ENCODE measurements around the gene WASL.

- TF ChIP-seq POLR2A (IDR thresholded peaks at IDR 0.05; ENCODE audit: low read length): no peak
- TF ChIP-seq GATA1 (IDR thresholded peaks at IDR 0.05; ENCODE audit: low read depth, low read length): no peak
These were observed 23.8 kb upstream of the WASL start for GRCh38 chr7:123772652-123773051.

Measured in erythroblast (primary cell).